ENCODE measurements around the gene FBRSL1.

Gene FBRSL1

DNA sequence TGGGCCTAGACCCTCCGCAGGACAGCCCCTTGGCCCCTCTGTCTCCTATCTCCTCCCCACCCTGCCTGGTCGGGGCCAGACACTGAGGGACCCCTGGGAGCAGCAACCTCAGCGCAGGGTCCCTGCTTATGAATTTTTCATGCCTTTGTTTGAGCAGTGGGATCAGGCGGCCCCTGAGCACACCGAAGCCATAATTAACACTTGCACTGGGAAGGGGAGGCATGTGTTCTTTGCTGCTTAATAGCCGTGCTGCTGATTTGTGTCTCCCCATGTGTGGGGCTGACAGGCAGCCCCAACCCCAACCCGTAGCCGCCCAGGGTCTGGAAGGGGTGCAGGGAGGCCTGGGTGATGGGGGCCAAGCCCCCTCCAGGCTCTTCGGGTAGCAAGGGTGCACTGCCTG, 52.7 kb downstream of the FBRSL1 start:
- no peak for DNase-seq (ENCODE audit: low read depth)

DNA sequence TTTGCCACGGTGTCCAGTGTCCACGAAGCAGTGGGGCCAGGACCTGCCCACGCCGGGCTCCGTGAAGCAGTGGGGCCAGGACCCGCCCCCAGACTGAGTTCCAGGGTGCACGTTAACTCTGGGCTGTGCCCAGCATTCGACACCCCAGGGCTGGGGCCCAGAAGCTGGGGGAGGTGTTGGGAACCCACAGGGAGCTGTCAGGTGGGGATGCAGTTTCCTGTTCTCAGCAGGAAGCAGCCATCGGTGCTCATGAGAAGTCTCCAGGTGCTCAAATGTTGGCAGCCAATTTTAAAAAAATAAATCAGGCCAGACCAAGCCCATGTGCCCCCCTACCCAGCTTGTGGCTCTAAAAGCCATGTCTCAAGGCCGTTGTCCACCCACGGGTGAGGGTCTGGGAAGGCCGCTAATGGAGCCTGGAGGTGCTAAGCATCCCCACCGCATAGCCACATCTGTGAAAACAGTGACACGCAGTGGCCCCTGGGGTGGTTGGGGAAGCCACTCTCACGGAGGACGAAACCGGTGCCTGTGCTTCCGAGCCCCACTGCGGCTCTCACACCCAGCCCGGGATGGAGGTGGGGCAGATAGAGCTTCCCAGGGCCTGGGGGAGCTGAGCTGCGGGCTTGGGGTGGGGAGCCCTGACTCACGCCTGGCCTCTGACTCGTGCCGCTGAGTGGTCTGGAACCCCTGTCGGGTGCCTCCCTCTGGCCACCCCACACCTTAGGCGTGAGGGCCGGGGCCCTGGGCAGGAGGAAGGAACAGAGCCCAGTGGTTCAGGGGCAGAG, 53.5 kb downstream of the FBRSL1 start:
- DNase-seq (ENCODE audit: low read depth): no peak

DNA sequence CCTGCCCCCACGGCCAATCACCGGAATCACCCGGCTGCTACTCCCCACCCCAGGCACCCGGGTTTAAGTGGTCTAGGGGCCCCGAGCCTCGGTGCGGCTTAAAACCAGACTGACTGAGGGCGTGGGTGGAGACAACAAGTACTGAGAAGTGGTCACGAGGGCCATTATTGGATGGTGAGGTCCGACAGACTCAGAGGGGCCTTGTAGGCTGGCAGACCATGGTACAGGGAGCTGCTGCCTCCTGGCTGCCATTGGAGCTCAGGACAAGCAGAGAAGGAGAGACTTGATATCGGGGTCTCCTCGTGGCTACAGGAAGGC, 54.1 kb downstream of the FBRSL1 start:
- no peak for DNase-seq (ENCODE audit: low read depth)

DNA sequence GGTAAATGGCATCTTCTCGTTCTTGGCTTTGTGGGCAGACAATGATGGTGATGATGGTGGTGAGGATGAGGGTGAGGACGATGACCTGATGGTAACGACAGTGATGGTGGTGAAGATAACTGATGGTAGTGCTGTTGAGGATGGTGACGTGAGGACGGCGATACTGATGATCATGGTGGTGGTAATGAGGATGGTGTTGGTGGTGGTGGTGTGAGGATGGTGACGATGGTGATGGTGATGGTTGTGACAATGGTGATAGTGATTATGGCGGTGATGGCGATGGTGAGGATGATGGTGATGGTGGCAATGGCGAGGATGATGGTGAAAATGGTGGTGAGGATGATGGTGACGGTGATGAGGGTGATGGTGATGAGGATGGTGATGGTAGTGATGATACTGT, 54.5 kb downstream of the FBRSL1 start:
- DNase-seq (ENCODE audit: low read depth): no peak

DNA sequence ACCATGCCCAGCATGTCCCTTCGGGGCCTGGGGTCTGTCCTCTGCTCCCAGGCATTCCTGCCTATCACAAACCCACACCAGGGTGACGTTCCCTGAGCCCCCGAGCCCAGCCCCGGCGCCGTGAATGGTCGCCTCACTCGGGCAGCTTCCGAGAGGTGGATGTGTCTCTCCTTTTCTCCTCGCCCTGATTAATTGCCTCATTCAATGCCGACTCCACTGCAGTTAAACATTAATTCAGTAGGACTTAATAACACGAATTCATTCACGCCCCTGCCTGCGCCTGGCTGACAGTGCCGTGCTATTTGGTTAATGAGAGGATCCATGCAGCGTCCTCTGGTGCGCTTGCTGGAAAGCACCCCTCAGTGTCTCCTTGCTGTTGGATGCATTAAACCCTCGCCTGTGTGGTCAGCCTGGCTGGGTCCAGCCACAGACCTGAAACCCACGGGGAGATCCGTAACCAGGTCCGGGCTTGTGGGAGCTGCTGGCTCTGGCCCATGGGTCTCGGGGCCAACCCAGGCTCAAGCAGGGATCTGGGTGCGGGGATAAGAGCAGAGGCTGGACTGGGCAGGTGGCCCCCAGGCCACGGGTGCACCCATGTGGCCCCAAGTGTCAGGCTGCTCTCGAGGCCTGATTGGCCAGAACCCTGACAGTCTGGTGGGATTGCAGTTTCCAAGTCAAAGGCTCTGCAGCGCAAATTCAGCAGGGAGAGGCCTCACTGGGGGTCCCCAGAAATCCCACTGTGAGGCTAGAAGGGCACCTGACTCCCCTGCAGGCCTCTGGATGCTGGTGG, 55.4 kb downstream of the FBRSL1 start:
- no peak for DNase-seq (ENCODE audit: low read depth)

DNA sequence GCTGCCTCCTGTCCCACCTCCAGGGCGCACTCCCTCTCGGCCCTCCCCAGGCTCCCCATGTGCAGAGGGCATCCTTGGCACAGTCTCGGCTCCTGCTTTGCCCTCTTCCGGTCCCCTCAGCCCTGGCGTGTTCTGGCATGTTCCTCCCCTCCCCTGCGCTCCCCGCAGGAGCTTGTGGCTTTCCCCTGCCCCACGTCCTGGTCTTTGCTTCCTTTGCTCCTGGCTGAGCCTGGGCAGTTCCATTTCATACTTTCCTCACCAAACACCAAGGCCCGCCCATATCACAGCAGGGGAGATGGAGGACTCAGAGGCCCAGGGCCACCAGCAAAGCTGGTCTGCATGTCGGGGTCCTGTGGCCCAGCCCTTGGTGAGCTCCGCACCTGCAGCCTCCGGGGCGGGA, 56.0 kb downstream of the FBRSL1 start:
- no peak for DNase-seq (ENCODE audit: low read depth)

DNA sequence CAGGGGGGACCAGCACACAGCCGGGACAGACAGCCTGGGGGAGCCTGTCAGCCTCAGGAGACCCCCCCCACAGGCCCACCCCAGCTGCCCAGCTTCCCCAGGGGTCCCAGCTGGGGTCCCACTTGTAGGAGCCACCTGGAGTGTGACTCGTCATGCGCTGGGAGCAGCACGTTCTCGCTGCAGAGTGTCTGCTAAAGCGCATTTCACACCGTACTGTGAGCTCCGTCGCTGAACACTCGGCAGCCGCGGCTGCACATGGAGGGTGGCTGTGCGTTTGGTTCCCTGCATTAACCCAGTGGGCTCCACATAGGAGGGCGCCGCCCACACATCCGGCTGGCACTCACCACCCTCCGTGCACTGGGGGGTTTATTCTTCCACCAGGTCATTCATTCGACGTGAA, 56.7 kb downstream of the FBRSL1 start:
- DNase-seq (ENCODE audit: low read depth): no peak

DNA sequence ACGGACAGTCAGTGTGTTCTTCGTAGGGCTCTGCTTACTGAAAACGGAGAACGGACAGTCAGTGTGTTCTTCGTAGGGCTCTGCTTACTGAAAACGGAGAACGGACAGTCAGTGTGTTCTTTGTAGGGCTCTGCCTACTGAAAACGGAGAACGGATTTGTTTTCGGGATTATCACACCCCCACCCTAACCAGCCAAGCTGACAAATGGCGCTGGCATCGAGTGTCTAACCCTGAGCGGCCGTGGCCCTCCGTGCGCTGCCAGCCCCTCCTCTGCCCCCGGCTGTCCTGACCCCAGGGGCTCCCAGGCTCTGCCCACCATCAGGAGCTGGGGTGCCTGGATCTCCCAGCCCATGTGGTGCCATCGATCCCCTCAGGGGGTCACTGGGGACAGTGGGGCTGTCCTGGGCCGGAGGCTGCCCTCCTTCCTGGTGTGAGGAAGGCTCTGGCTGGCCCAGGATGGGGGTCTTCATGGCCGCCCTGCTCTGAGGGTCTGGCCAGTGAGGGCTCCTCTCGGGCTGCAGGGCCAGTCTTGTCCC, 57.3 kb downstream of the FBRSL1 start:
- DNase-seq (ENCODE audit: low read depth): no peak

DNA sequence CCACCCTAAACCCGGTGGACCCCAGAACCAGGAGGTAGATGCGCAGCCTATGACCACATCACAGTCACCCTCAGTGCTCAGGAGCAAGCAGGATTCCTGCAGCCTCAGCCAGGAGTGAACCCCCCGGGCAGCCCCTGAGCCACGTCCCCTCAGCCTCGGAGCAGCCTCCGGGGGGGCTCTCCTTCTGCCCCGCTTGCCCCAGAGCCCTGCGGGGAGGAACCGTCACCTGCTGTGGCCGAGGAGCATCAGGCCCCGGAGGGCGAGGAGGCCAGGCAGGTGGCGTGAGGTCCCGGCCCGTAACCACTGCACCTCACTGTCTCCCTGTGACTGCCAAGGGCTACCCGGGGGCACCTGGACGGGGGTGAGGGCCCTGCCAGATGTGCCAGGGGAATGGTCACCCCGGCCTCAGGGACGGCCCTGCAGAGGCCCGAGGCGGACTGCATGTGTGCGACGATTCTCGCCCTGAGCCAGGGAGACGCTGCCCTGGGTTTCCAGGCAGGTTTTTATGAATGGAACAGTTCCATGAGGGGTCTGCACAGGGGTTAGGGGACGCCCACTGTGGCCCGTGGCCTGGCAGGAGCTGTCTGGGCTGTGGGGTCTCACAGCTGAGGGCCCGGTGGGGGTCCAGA, 58.6 kb downstream of the FBRSL1 start:
- no peak for DNase-seq (ENCODE audit: low read depth)

DNA sequence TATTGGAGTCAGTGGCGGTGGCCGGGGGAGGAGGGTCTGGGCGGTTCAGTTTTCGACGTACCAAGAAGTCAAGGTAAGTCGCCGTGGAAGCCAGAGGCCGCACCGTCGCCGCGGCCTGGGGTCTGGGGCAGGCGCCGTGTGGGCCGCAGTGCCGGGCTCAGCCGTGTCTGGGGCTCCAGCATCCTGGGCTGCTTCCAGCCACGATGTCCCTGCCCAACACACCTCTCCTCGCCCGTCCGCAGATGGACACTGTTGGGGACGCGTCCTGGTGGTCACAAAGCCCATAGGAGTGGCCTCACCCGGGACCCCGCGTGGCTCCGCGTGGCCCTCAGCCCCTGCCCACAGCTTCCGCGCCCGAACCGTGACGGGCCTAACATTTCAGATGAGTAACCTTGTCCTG, 59.1 kb downstream of the FBRSL1 start:
- DNase-seq (ENCODE audit: low read depth): no peak

DNA sequence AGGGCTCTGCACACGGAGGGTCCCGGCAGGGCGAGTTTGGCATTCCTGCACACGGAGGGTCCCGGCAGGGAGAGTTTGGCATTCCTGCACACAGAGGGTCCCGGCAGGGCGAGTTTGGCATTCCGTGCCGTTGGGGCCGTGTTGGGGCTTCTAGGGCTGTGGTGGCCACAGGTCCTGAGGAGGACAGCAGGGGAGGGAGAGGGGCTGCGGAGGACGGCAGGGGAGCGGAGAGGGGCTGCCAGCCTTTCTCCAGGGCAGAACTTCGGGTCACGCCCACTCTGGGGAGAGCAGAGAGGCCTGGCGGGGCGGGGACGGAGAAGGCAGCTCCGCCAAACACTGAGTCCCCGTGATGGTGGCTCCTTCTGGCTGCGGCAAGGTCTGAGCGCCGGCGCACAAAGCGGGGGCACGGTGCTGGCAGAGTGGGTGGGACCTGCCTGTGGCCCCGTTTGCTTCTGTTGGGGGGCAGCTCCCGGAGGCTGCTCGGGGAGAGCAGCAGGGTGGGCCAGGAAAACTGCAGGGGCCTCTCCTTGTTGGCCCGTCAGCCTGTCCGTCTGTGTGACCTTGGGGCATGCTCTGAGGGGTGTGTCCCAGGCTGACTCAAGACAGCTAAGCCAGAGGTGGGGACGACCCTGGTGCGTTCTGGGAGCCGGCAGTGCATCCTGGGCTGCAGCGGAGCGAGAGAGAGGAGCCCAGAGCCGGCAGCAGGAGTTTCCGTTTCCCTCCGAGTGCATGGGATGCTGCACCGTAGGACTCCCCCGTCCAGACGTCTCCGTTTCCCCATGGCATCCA, 60.3 kb downstream of the FBRSL1 start:
- DNase-seq (ENCODE audit: low read depth): no peak

DNA sequence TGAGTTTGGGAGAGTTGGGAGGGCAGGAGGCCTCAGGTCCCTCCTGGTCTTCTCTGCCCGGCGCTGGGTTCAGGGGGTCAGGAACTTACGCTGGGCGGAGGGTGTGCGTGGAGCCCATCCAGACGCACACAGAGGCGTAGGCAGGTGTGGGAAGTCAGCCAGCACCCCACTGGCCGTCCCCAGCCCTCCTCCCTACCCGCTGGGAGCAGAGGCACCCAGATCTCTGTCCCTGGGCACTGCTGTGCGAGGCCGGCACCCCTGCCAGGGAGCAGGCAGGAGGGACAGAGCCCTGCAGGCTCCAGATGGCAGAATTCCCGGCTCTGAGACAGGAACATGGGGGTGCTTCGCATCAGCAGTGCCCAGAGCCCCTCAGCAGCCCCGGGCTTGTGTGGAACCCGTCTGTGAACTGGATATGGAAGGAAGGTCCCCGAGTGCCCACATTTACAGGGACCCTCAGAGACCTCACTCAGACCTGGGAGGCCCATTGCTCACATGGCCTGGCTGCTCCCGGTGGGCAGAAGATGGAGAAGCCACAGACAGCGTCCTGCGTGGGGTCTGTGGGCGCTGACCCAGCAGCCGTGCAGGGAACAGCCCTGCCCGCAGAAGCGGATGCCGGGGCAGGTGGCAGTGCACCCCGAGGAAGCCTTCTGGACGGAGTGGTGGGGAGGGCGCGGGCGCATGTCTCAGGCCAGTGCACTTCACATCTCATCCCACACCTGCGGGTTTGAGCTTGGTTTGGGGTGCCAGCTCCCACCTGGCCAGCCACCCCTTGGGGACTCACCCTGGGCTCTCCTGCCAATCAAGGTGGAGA, 61.1 kb downstream of the FBRSL1 start:
- no peak for DNase-seq (ENCODE audit: low read depth)

DNA sequence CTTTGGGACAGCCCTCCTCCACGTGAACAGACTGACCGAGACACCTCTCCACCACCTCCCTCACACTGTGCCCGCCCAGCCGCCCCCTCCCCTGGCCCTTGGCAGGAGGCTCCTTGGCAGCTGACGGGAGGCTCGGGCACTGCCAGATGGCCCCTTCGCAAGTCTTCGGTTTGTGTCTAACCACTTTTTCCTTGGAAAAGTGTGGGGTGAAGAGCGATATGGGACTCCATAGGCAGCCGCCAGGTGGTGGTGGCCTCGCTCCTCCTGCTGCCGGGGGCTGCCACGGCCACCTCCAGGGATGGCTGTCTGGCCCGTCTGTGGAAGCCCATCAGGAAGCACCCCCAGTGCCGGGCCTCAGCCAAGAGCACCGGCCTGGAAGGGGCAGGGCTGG, 61.7 kb downstream of the FBRSL1 start:
- DNase-seq (ENCODE audit: low read depth): no peak

DNA sequence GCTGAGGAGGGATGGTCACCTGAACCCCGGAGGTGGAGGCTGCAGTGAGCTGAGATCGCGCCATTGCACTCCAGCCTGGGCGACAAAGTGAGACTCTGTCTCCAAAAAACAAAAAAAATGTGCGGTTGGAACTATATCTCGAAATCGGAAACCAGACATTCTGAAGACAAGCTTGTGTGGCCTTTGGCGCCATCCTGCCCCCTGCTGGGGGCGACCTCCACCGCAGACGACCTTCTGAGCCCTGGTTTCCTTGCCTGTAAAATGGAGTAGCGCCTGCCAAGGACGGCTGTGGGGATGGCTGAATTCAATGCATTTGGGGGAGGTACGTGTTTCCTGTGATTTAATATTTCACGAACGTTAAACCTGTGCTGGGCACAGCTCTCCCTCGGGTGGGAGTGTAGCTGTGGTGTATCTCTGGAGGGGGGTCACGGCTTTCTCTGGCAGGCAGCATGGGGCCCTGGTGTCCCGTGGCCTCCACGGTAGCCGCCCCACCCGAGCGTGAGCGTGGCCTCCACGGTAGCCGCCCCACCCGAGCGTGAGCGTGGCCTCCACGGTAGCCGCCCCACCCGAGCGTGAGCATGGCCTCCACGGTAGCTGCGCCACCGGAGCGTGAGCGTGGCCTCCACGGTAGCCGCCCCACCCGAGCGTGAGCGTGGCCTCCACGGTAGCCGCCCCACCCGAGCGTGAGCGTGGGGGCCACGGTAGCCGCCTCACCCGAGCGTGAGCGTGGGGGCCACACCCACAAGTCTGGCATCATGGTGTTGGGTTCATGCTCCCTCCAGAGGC, 65.1 kb downstream of the FBRSL1 start:
- no peak for DNase-seq (ENCODE audit: low read depth)

DNA sequence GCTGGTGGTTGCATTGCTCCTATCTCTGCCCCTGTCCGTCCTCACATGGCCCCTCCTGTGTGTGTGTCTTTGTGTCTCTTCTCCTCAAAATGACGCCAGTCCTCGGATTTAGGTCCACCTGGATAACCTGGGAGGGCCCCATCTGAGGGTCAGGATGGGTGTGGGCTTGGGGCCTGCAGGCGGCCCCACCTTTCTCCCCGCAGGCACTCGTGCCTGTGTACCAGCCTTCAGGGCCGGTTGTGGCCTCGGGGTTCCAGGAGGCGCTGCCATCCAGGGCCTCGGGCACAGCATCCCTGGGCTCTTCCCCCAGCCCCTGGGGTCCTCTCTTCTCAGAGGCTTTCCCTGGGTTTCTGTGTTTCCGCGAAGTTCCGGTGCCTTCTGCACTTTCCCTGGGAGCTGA, 65.7 kb downstream of the FBRSL1 start:
- DNase-seq (ENCODE audit: low read depth): no peak

DNA sequence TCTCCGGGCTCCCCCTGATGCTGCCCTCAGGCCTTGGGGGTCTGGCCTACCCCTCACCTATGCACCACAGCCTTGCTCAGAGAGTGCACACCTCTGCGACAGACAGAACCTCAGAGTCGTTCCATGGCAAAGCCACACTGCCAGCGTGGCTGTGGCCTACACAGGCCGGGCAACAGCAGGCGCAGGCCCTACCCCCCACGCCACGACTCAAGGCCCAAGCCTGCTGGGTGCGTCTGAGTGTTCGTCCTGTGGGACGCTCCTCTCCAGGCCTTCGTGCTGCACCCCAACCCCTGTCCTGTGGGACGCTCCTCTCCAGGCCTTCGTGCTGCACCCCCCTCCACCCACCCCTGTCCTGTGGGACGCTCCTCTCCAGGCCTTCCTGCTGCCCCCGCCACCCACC, 66.3 kb downstream of the FBRSL1 start:
- DNase-seq (ENCODE audit: low read depth): no peak

DNA sequence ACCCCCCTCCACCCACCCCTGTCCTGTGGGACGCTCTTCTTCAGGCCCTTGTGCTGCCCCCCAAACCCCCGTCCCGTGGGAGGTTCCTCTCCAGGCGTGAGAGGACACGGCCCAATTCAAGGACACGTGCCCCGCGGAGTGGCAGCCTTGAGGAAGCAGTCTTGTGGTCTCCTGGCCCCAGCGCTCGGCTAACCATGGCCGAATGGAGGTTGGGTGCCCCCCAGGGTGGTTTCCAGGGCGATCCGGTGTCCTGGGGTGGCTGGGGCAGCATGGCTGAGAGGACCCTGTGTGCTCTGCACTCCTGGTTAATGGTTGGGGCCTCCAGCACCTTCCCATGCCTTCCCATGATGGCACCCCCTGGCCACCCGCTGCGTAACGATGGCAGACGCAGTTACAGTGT, 66.8 kb downstream of the FBRSL1 start:
- no peak for DNase-seq (ENCODE audit: low read depth)

DNA sequence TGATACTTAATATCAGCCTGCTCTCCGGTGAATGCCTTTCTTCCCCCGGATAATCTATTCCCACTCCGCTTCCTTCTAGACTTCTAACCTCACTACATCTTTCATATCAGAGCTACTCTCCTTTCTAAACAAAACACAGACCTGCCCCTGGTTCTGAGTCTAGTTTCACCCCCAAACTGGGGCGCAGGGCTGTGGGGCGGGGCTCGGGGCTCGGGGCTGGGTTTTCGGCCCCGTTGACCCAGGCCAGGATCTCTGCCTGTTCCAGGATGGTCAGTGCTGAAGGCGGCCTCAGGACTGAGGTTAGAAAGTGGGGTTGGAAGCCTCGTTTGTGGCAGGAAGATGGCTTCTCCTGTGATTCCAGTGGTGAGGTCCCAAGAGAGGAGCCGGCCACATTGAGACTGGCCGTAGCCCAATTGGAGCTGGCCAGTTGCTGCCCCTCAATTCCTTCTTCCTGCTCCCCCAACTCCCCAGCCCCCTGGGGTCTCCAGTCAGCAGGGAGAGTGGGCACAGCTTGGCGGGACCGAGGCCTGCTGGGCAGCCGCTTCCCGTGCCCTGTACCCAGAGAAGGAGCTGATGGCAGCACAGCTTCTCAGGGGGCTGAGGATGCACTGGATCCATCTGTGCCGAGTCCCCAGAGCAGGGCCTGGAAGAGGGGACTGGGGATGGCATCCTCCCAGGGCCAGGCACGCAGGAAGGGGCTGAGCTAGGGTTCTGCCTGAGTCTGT, 67.5 kb downstream of the FBRSL1 start:
- no peak for DNase-seq (ENCODE audit: low read depth)

DNA sequence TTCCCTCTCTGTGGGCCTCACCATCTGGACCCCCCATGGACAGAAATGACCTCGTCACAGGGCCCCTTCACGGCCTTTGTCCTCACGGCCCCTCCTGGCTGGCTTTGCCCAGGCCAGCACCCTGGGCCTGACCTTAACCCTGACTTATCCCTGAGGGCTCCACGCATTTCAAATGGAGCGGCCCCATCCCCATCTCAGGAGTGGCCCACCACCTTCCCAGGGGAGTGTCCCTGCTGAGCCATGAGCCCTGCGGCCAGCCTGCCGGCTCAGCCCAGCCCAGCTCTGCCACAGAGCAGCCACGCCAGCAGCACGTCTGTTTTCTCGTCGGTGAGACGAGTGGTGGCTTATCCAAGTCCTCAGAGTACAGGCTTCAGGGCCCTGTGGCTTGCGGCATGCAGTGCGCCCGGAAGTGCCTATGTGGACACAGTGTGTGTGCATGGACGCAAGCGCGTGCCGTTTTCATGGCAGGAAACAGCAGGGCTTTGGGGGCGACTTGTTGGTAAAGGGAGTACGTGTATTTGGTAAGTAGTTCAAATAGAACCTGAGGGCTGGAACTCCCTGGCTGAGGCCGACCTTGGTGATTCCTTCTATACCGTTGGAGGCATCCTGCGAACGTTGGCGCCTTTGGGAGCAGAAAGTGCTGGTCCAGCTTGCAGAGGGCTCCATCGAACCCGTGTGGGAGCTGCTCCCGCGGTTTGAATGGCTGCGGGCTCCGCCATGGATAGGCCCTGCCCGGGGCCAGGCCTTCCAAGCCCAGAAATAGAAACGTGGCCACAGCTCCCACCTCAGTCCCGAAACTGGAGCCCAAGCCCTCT, 68.3 kb downstream of the FBRSL1 start:
- DNase-seq (ENCODE audit: low read depth): no peak
